Osteoblast (primary cell): Measurements from ENCODE around the gene MGST2. TPM values are rescaled to one million over a fixed set of nuclear protein-coding genes. Genes with fewer than 3 reads are reported as not detected.
A peak's percentile ranks its signal among the peaks of the same experiment; 100 is the strongest.

ENCODE experiments used
- DNase-seq: peaks from one replicate; pipeline ENCODE4 v3.0.0; 2011; ENCODE audit warnings: low spot score, mixed read lengths; ENCODE audit not compliant: insufficient read length; ENCODE audit errors: missing footprints
- H2AFZ ChIP-seq: 2 replicates; pipeline ENCODE4 v1.6.0; 2011; ENCODE audit warnings: mild to moderate bottlenecking, low read length
- H3K27ac ChIP-seq: 2 replicates; pipeline ENCODE4 v1.5.1; 2011; ENCODE audit warnings: mild to moderate bottlenecking, low read depth, low read length, moderate library complexity
- H3K27me3 ChIP-seq: 2 replicates; pipeline ENCODE4 v1.6.0; 2012; ENCODE audit warnings: mild to moderate bottlenecking, control low read depth, inconsistent platforms, low read length, moderate library complexity; ENCODE audit not compliant: insufficient read depth
- H3K36me3 ChIP-seq: 2 replicates; pipeline ENCODE4 v1.5.1; 2011; ENCODE audit warnings: mild to moderate bottlenecking, low read length, control low read depth, moderate library complexity; ENCODE audit not compliant: insufficient read depth
- H3K4me1 ChIP-seq: 2 replicates; pipeline ENCODE4 v1.5.1; 2011; ENCODE audit warnings: mild to moderate bottlenecking, low read length, control low read depth, moderate library complexity; ENCODE audit not compliant: insufficient read depth
- H3K4me2 ChIP-seq: 2 replicates; pipeline ENCODE4 v1.6.0; 2011; ENCODE audit warnings: mild to moderate bottlenecking, low read length; ENCODE audit not compliant: insufficient read depth
- H3K4me3 ChIP-seq: fragments of 200-600 bp; sonication (generic); 3 replicates; pipeline ENCODE4 v1.5.1; 2012; ENCODE audit warnings: mild to moderate bottlenecking, low read length, inconsistent platforms; ENCODE audit not compliant: insufficient read depth
- H3K79me2 ChIP-seq: 2 replicates; pipeline ENCODE4 v1.6.0; 2012; ENCODE audit warnings: mild to moderate bottlenecking, low read length, control low read depth, inconsistent platforms; ENCODE audit not compliant: insufficient read depth
- H3K9me3 ChIP-seq: 2 replicates; pipeline ENCODE4 v1.5.1; 2011; ENCODE audit warnings: low read depth, low read length, control low read depth
- H4K20me1 ChIP-seq: 2 replicates; pipeline ENCODE4 v1.6.0; 2012; ENCODE audit warnings: mild to moderate bottlenecking, low read length, control low read depth; ENCODE audit not compliant: insufficient read depth
- total RNA-seq: library from RNA; depleted of rRNA; stranded (reverse); fragments of >200 nt; gene quantifications from 2 replicates; pipeline ENCODE4 v1.2.3, GENCODE V29; 2012
- TF ChIP-seq, protein P1 (sequence below): IDR thresholded peaks from 2 replicates; pipeline ENCODE4 v1.5.1; 2011; ENCODE audit warnings: mild to moderate bottlenecking, low read depth, low read length, moderate library complexity; ENCODE audit errors: extremely low read depth

The MGST2 gene
- total RNA-seq, 1 donor, result 6.2 TPM

DNA sequence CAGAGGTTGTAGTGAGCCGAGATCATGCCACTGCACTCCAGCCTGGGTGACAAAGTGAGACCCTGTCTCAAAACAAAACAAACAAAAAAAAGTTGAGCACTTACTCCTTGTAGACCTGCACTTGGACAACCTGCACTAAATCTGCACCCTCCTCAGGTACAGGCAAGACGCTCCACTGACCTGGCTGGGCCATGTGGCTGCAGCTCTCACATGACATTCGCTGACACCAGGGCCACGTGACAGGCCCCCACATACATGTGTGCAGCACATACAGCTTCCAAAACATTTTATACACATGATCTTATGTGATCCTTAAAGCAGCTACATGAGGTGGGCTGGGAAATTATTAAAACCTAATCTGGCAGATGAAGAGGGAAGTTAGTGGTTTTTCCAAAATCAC, 62.5 kb downstream of the MGST2 start:
- H3K79me2 ChIP-seq, result no peaks in the 10 kb centered on the region
- H3K36me3 ChIP-seq, result no peaks in the 10 kb centered on the region
- H3K9me3 ChIP-seq, result no peaks in the 10 kb centered on the region
- H2AFZ ChIP-seq, result no peak overlapping the region
- H3K27me3 ChIP-seq, result peaks cover 4% of the 10 kb centered on the region
- no peak overlapping the region for H3K27ac ChIP-seq
- H3K4me1 ChIP-seq, result no peaks in the 10 kb centered on the region
- H4K20me1 ChIP-seq, result no peaks in the 10 kb centered on the region
- no peak for DNase-seq
- H3K4me2 ChIP-seq, result no peak overlapping the region
- H3K4me3 ChIP-seq, result no peak overlapping the region
- TF ChIP-seq, protein P1, sequence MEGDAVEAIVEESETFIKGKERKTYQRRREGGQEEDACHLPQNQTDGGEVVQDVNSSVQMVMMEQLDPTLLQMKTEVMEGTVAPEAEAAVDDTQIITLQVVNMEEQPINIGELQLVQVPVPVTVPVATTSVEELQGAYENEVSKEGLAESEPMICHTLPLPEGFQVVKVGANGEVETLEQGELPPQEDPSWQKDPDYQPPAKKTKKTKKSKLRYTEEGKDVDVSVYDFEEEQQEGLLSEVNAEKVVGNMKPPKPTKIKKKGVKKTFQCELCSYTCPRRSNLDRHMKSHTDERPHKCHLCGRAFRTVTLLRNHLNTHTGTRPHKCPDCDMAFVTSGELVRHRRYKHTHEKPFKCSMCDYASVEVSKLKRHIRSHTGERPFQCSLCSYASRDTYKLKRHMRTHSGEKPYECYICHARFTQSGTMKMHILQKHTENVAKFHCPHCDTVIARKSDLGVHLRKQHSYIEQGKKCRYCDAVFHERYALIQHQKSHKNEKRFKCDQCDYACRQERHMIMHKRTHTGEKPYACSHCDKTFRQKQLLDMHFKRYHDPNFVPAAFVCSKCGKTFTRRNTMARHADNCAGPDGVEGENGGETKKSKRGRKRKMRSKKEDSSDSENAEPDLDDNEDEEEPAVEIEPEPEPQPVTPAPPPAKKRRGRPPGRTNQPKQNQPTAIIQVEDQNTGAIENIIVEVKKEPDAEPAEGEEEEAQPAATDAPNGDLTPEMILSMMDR, result no peak

GRCh38 chr4:139728840-139729239, 63.2 kb downstream of the MGST2 start:
- Histone ChIP-seq H3K79me2 (no peaks in the 10 kb centered on the region), H4K20me1 (no peaks in the 10 kb centered on the region), H3K36me3 (no peaks in the 10 kb centered on the region), H3K9me3 (no peaks in the 10 kb centered on the region), H3K27me3 (peaks cover 10% of the 10 kb centered on the region), H3K4me2 (no peak overlapping the region), H3K27ac (no peak overlapping the region), H3K4me1 (no peaks in the 10 kb centered on the region), H3K4me3 (no peak overlapping the region), H2AFZ (no peak overlapping the region)
- no peak for DNase-seq
- TF ChIP-seq, protein P1, result no peak

GRCh38 chr4:139732991-139733570, 67.5 kb downstream of the MGST2 start:
- no peaks in the 10 kb centered on the region for H3K9me3 ChIP-seq
- no peak overlapping the region for H3K27ac ChIP-seq
- no peak for DNase-seq
- no peaks in the 10 kb centered on the region for H4K20me1 ChIP-seq
- no peaks in the 10 kb centered on the region for H3K79me2 ChIP-seq
- TF ChIP-seq, protein P1, result no peak
- H2AFZ ChIP-seq, result no peak overlapping the region
- H3K27me3 ChIP-seq, result peaks cover 42% of the 10 kb centered on the region
- peaks cover 15% of the 10 kb centered on the region for H3K4me1 ChIP-seq
- H3K4me2 ChIP-seq, result no peak overlapping the region
- H3K4me3 ChIP-seq, result no peak overlapping the region
- H3K36me3 ChIP-seq, result no peaks in the 10 kb centered on the region

GRCh38 chr4:139734201-139734874, 68.7 kb downstream of the MGST2 start:
- Histone ChIP-seq H3K27ac (peak overlapping the region; percentile 34), H3K4me1 (peaks cover 15% of the 10 kb centered on the region), H2AFZ (peak overlapping the region; percentile 88), H3K27me3 (peaks cover 42% of the 10 kb centered on the region), H3K4me3 (peak overlapping the region; percentile 72), H3K36me3 (no peaks in the 10 kb centered on the region), H3K9me3 (no peaks in the 10 kb centered on the region), H4K20me1 (no peaks in the 10 kb centered on the region), H3K4me2 (peak overlapping the region; percentile 90), H3K79me2 (no peaks in the 10 kb centered on the region)
- DNase-seq, result peak; percentile 81
- TF ChIP-seq, protein P1, result no peak
